H1 (cell line): Measurements from ENCODE around the gene CAB39L. TPM values are rescaled to one million over a fixed set of nuclear protein-coding genes. Genes with fewer than 3 reads are reported as not detected.

ENCODE experiments used
- CTCF ChIA-PET: fragments of 300-600 bp; sonication (Branson Sonifier 250); formaldehyde crosslinking; loops from one replicate; lab custom pipeline; 2021; ENCODE audit not compliant: partially characterized antibody; lab: Charles Lee
- POLR2A ChIA-PET: fragments of 300-600 bp; sonication (Branson Sonifier 250); formaldehyde crosslinking; loops from one replicate; lab custom pipeline; 2021; ENCODE audit warnings: inconsistent platforms; ENCODE audit not compliant: partially characterized antibody; lab: Charles Lee
- DNase-seq, 2 experiments: peaks; one replicate each; pipeline versions ENCODE4 v3.0.0 to v3.0.0-alpha.2; 2010 to 2022; ENCODE audit warnings: low spot score in 2 of 2, low read depth in 1 of 2, mixed read lengths in 1 of 2
- FAIRE-seq: peaks from 2 replicates; lab custom pipeline; 2011; peaks lifted over from hg19 to GRCh38; lab: Jason Lieb, UNC
- H2AFZ ChIP-seq: 2 replicates; pipeline ENCODE4 v1.8.1; 2012; ENCODE audit warnings: low read length, inconsistent platforms
- H2AK5ac ChIP-seq: 2 replicates; pipeline ENCODE4 v1.6.1; 2013; ENCODE audit warnings: low read depth, low read length
- H2BK120ac ChIP-seq: replicated peaks from 2 replicates; pipeline ENCODE3; 2013; ENCODE audit warnings: low read depth, low read length, inconsistent platforms
- H2BK12ac ChIP-seq: 2 replicates; pipeline ENCODE4 v1.6.1; 2013; ENCODE audit warnings: low read depth, low read length
- H2BK15ac ChIP-seq: 2 replicates; pipeline ENCODE4 v1.6.1; 2013; ENCODE audit warnings: low read length
- H2BK20ac ChIP-seq: 2 replicates; pipeline ENCODE4 v1.6.1; 2013; ENCODE audit warnings: low read length
- H2BK5ac ChIP-seq: 2 replicates; pipeline ENCODE4 v1.6.1; 2013; ENCODE audit warnings: low read depth, low read length
- H3K14ac ChIP-seq: 2 replicates; pipeline ENCODE4 v1.6.1; 2013; ENCODE audit warnings: inconsistent platforms; ENCODE audit not compliant: insufficient read length
- H3K18ac ChIP-seq: 2 replicates; pipeline ENCODE4 v1.6.1; 2013; ENCODE audit warnings: low read length; ENCODE audit errors: extremely low read depth
- H3K23ac ChIP-seq: 2 replicates; pipeline ENCODE4 v1.6.1; 2013; ENCODE audit warnings: inconsistent platforms; ENCODE audit not compliant: insufficient read length
- H3K23me2 ChIP-seq: 2 replicates; pipeline ENCODE4 v1.6.1; 2013; ENCODE audit warnings: low read depth, low read length
- H3K27ac ChIP-seq: 2 replicates; pipeline ENCODE4 v1.6.1; 2011; ENCODE audit warnings: low read depth, low read length, inconsistent platforms
- H3K27me3 ChIP-seq, 4 experiments: replicated peaks in 1 of 4; 1 replicate in 1 of 4; 2 replicates in 3 of 4; pipeline versions ENCODE4 v1.6.1 to v1.8.1; 2011 to 2013; ENCODE audit warnings: low read length in 3 of 4, mild to moderate bottlenecking in 3 of 4, inconsistent platforms in 2 of 4, mixed read lengths in 2 of 4, moderate library complexity in 1 of 4; ENCODE audit not compliant: control insufficient read depth in 3 of 4, insufficient read depth in 3 of 4; ENCODE audit errors: extremely low read depth in 1 of 4
- H3K36me3 ChIP-seq, 4 experiments: 2 replicates each; pipeline versions ENCODE4 v1.6.1 to v1.8.1; 2011 to 2013; ENCODE audit warnings: mild to moderate bottlenecking in 4 of 4, low read length in 3 of 4, moderate library complexity in 2 of 4, control low read depth in 1 of 4, inconsistent platforms in 1 of 4; ENCODE audit not compliant: insufficient read depth in 4 of 4, control insufficient read depth in 2 of 4
- H3K4ac ChIP-seq: replicated peaks from 2 replicates; pipeline ENCODE3; 2013; ENCODE audit warnings: low read length, low read depth, mixed read lengths, inconsistent platforms; ENCODE audit not compliant: insufficient read length
- H3K4me1 ChIP-seq, 4 experiments: replicated peaks in 1 of 4; 1 replicate in 1 of 4; 2 replicates in 3 of 4; pipeline versions ENCODE4 v1.6.1 to v1.8.1; 2011 to 2013; ENCODE audit warnings: low read length in 3 of 4, inconsistent platforms in 2 of 4, mixed read lengths in 1 of 4; ENCODE audit not compliant: insufficient read depth in 4 of 4, control insufficient read depth in 3 of 4
- H3K4me2 ChIP-seq, 2 experiments: 2 replicates each; pipeline versions ENCODE4 v1.6.1 to v1.8.1; 2011 to 2013; ENCODE audit warnings: low read depth in 2 of 2, low read length in 2 of 2, control low read depth in 1 of 2, inconsistent platforms in 1 of 2, mild to moderate bottlenecking in 1 of 2; ENCODE audit not compliant: insufficient read depth in 1 of 2
- H3K4me3 ChIP-seq, 4 experiments: fragments of 200-600, 300-600 bp in 1 of 4; sonication (generic), shearing (Covaris generic), sonication (Bioruptor Twin) in 1 of 4; 2 replicates each; pipeline versions ENCODE4 v1.5.1 to v1.8.1; 2011 to 2016; ENCODE audit warnings: low read length in 4 of 4, low read depth in 3 of 4, control low read depth in 2 of 4, inconsistent platforms in 2 of 4, mild to moderate bottlenecking in 2 of 4, mixed read lengths in 1 of 4, moderate library complexity in 1 of 4; ENCODE audit not compliant: insufficient read depth in 2 of 4; ENCODE audit errors: extremely low read depth in 1 of 4
- H3K56ac ChIP-seq: replicated peaks from 2 replicates; pipeline ENCODE3; 2013; ENCODE audit warnings: low read depth, mild to moderate bottlenecking, mixed read lengths, low read length, inconsistent platforms; ENCODE audit not compliant: insufficient read length
- H3K79me1 ChIP-seq: 2 replicates; pipeline ENCODE4 v1.6.1; 2013; ENCODE audit warnings: low read depth, low read length, control low read depth
- H3K79me2 ChIP-seq, 2 experiments: 2 replicates each; pipeline versions ENCODE4 v1.6.1 to v1.8.1; 2012 to 2013; ENCODE audit warnings: low read length in 2 of 2, mild to moderate bottlenecking in 2 of 2, inconsistent platforms in 1 of 2; ENCODE audit not compliant: insufficient read depth in 2 of 2, control insufficient read depth in 1 of 2
- H3K9ac ChIP-seq, 4 experiments: replicated peaks in 1 of 4; 1 replicate in 1 of 4; 2 replicates in 3 of 4; pipeline versions ENCODE4 v1.6.1 to v1.8.1; 2011 to 2013; ENCODE audit warnings: low read depth in 3 of 4, low read length in 3 of 4, control low read depth in 2 of 4, mild to moderate bottlenecking in 2 of 4, moderate library complexity in 2 of 4, inconsistent platforms in 1 of 4; ENCODE audit errors: extremely low read depth in 1 of 4
- H3K9me3 ChIP-seq, 2 experiments: 2 replicates each; pipeline versions ENCODE4 v1.6.1 to v1.8.1; 2012 to 2013; ENCODE audit warnings: mild to moderate bottlenecking in 2 of 2, moderate library complexity in 2 of 2, control low read depth in 1 of 2, inconsistent platforms in 1 of 2, low read depth in 1 of 2, low read length in 1 of 2, mixed read lengths in 1 of 2; ENCODE audit not compliant: insufficient read depth in 2 of 2
- H4K20me1 ChIP-seq, 2 experiments: replicated peaks in 1 of 2; 2 replicates each; pipeline versions ENCODE3 to v1.8.1; 2011 to 2013; ENCODE audit warnings: inconsistent platforms in 2 of 2, low read length in 2 of 2, mild to moderate bottlenecking in 1 of 2; ENCODE audit not compliant: insufficient read depth in 2 of 2, control insufficient read depth in 1 of 2
- H4K5ac ChIP-seq: 2 replicates; pipeline ENCODE4 v1.6.1; 2013; ENCODE audit warnings: low read length, low read depth, mixed read lengths, inconsistent platforms; ENCODE audit not compliant: insufficient read length
- H4K8ac ChIP-seq: 2 replicates; pipeline ENCODE4 v1.8.0; 2013; ENCODE audit warnings: mild to moderate bottlenecking, moderate library complexity, low read length, inconsistent platforms; ENCODE audit not compliant: insufficient read depth; ENCODE audit errors: extremely low read depth
- H4K91ac ChIP-seq: replicated peaks from 2 replicates; pipeline ENCODE3; 2013; ENCODE audit warnings: low read length, mixed read lengths, inconsistent platforms; ENCODE audit not compliant: insufficient read length
- ASH2L ChIP-seq: fragments of 200-600, 300-600 bp; sonication (generic); IDR thresholded peaks from one replicate; pipeline ENCODE4 v1.7.1; 2017; ENCODE audit warnings: low read length
- BACH1 ChIP-seq: IDR thresholded peaks from 2 replicates; pipeline ENCODE4 v1.6.1; 2012; ENCODE audit warnings: low read length, improper control_type of control experiment
- CHD2 ChIP-seq: IDR thresholded peaks from 2 replicates; pipeline ENCODE4 v1.6.1; 2012; ENCODE audit warnings: low read length, improper control_type of control experiment
- EZH2 ChIP-seq: fragments of 200-600 bp; sonication (generic); IDR thresholded peaks from 2 replicates; pipeline ENCODE4 v1.7.1; 2012; ENCODE audit warnings: low read depth, mild to moderate bottlenecking, moderate library complexity, low read length, inconsistent platforms; ENCODE audit not compliant: severe bottlenecking
- FOSL1 ChIP-seq: IDR thresholded peaks from 2 replicates; pipeline ENCODE4 v1.6.1; 2011; ENCODE audit warnings: mild to moderate bottlenecking, low read depth, low read length, moderate library complexity; ENCODE audit not compliant: insufficient read depth
- MAFK ChIP-seq: IDR thresholded peaks from 2 replicates; pipeline ENCODE4 v1.6.1; 2012; ENCODE audit warnings: low read depth, mild to moderate bottlenecking, improper control_type of control experiment, low read length
- POLR2AphosphoS5 ChIP-seq: IDR thresholded peaks from 2 replicates; pipeline ENCODE4 v1.6.1; 2011; ENCODE audit warnings: low read depth, low read length
- RBBP5 ChIP-seq: IDR thresholded peaks from 2 replicates; pipeline ENCODE4 v1.7.1; 2012; ENCODE audit warnings: low read depth, mild to moderate bottlenecking, inconsistent platforms, low read length, moderate library complexity, borderline replicate concordance
- SIRT6 ChIP-seq: IDR thresholded peaks from one replicate; pipeline ENCODE4 v1.7.1; 2012; ENCODE audit warnings: low read length, inconsistent platforms
- SP4 ChIP-seq: IDR thresholded peaks from 2 replicates; pipeline ENCODE4 v1.6.1; 2012; ENCODE audit warnings: low read length, inconsistent platforms
- TEAD4 ChIP-seq: IDR thresholded peaks from 2 replicates; pipeline ENCODE4 v1.6.1; 2012; ENCODE audit warnings: low read depth, low read length, inconsistent platforms, mixed read lengths
- YY1 ChIP-seq: IDR thresholded peaks from 2 replicates; pipeline ENCODE4 v1.6.1; 2011; ENCODE audit warnings: low read depth, mild to moderate bottlenecking, low read length
- ZNF274 ChIP-seq: IDR thresholded peaks from 2 replicates; pipeline ENCODE4 v1.7.0; 2012; ENCODE audit warnings: low read length, borderline replicate concordance; ENCODE audit errors: extremely low read depth
- WGBS, 2 experiments: shearing (Covaris generic) in 1 of 2; methylation state at CpG; one replicate each; pipeline versions ENCODE4 v1.1.6 to v1.1.7; 2013 to 2015; ENCODE audit warnings: low lambda C conversion rate in 2 of 2, mixed read lengths in 2 of 2, inconsistent platforms in 1 of 2, low coverage in 1 of 2, missing lambda C conversion rate in 1 of 2; ENCODE audit not compliant: insufficient replicate concordance in 2 of 2, insufficient coverage in 1 of 2, insufficient read length in 1 of 2; ENCODE audit errors: extremely low coverage in 1 of 2, missing lambda C conversion rate in 1 of 2; 5-methylcytosine and 5-hydroxymethylcytosine counted together
- polyA plus RNA-seq, 7 experiments: library from polyadenylated mRNA; depleted of rRNA in 3 of 7; stranded (reverse) in 5 of 7; unstranded in 2 of 7; fragments of >200 nt in 5 of 7; fragments of 200-250 nt in 2 of 7; gene quantifications; 1 replicate in 5 of 7; 2 replicates in 1 of 7; 4 replicates in 1 of 7; pipeline versions ENCODE4 v1.2.1 to v1.2.3, GENCODE V29; 2011 to 2013; ENCODE audit warnings: missing spikeins in 2 of 7, mixed read lengths in 2 of 7
- total RNA-seq: library from RNA; stranded (reverse); fragmentation: NEBNext Ultra II Directional; extraction: Animal tissue kit (Norgen Biotek cat#: 25700); gene quantifications from 2 replicates; pipeline ENCODE4 v1.2.1, GENCODE V29; 2021

CAB39L gene
- total and polyA plus RNA-seq, 2 of the 8 experiments (the other 6 are each of a cell fraction or from before 2014, with no cell fraction given) = 2.5 to 4.8 TPM

- H2AK5ac ChIP-seq = no peak overlapping the region
- H3K4me2 ChIP-seq = no peak overlapping the region
- H3K4me3 ChIP-seq = no peak overlapping the region
- H3K14ac ChIP-seq = no peak overlapping the region
- no peak overlapping the region for H2BK120ac ChIP-seq
- H3K18ac ChIP-seq = no peak overlapping the region
- no peak overlapping the region for H2BK5ac ChIP-seq
- no peak overlapping the region for H2BK15ac ChIP-seq
- CTCF ChIA-PET = interaction anchor here (1.4 kb wide), 1 partner anchor 179 kb away, joined by 5 read pairs; no protein-coding TSS in a partner anchor
- H3K27ac ChIP-seq = no peak overlapping the region
- no peak overlapping the region for H3K9ac ChIP-seq
- no peak overlapping the region for H2BK12ac ChIP-seq
- DNase-seq = no peak
- no peak overlapping the region for H3K23ac ChIP-seq
- no peaks in the 10 kb centered on the region for H3K9me3 ChIP-seq
- FAIRE-seq = no peak
- no peak overlapping the region for H3K56ac ChIP-seq
- no peak overlapping the region for H2AFZ ChIP-seq
- no peak overlapping the region for H4K8ac ChIP-seq
- no peaks in the 10 kb centered on the region for H3K23me2 ChIP-seq
- no peak overlapping the region for H2BK20ac ChIP-seq
- H3K4ac ChIP-seq = no peak overlapping the region
- H3K36me3 ChIP-seq = no peaks in the 10 kb centered on the region
- H3K4me1 ChIP-seq = peaks cover 0 to 3% (median 1%) of the 10 kb centered on the region in 4 experiments; a peak in 1 of 7 replicates
- TF ChIP-seq FOSL1 = no peak
- TF ChIP-seq ASH2L = no peak
- TF ChIP-seq POLR2AphosphoS5 = no peak
- no peak for TF ChIP-seq EZH2
- no peak for TF ChIP-seq YY1
- TF ChIP-seq ZNF274 = no peak
- no peak for TF ChIP-seq SP4
- no peak for TF ChIP-seq RBBP5
- TF ChIP-seq MAFK = no peak
- no peak for TF ChIP-seq TEAD4
- TF ChIP-seq BACH1 = no peak
- TF ChIP-seq CHD2 = no peak
- TF ChIP-seq SIRT6 = no peak
- TF ChIP-seq, all 59 proteins: peak for 0
- WGBS, 2 experiments = 89% methylated on average over 6 of the region's 6 CpGs; no CpG with 5 or more reads in 1 of the 2 experiments
- Histone ChIP-seq H4K20me1 (no peaks in the 10 kb centered on the region), H4K5ac (no peak overlapping the region), H3K79me1 (no peaks in the 10 kb centered on the region), H3K27me3 (no peaks in the 10 kb centered on the region), H4K91ac (no peak overlapping the region), H3K79me2 (no peaks in the 10 kb centered on the region)
- POLR2A ChIA-PET = no interaction called here
These were observed 136.5 kb downstream of the CAB39L start for GRCh38 chr13:49307365-49307764.
